Esophagus squamous epithelium (tissue), 4 donors: Measurements from ENCODE around the gene GSTT2B.

Experiments
- POLR2A ChIP-seq, 4 donors: fragments of 450-650 bp; IDR thresholded peaks; one replicate each; pipeline ENCODE4 v1.6.1; 2017; ENCODE audit warnings: antibody characterized with exemption in 4 of 4, mild to moderate bottlenecking in 4 of 4, moderate library complexity in 3 of 4
- TF ChIP-seq, protein P1 (sequence below), 6 experiments: fragments of 450-650 bp in 4 of 6; fragments of 200-600 bp in 2 of 6; sonication (generic) in 2 of 6; IDR thresholded peaks; one replicate each; pipeline ENCODE4 v1.5.1; 2016 to 2019; ENCODE audit warnings: antibody characterized with exemption in 6 of 6, mild to moderate bottlenecking in 4 of 6, moderate library complexity in 4 of 6

DNA sequence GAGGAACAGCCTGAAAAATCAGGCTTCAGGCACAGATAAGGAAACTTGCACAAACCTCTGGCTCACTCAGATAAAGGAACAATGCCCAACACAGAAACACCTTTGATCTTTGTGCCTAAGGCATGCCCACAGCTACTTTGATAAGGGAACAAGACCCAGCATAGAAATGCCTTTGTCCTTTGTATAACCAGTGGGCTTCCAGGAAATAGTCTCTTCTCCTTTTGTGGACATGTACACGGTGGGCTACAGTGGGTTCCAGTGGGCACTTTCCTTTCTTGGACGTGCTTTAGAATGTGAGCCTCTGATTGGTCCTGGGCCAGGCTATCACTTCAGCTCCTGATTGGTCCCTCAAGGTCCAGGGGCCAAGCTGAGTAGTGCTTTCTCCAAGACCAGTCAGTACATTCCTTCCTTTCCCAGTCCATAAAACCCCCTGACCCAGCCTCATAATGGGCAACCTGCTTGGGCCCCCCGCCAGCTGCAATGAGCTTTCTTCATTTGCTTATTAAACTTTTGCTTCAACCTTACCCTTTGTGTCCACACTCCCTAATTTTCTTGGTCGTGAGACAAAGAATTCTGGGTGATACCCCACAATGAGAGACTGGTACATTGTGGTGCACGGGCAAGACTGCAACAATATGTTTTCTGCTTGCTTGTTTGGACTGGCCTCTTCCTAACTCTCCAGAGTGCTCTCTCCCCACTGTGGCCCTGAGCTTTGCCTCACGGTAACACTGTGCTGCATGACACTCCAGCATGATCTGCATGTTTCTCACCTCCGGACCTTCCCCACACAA, 48.4 kb upstream of the GSTT2B start:
- TF ChIP-seq POLR2A (IDR thresholded peaks at IDR 0.05): no peak
- TF ChIP-seq, protein P1, sequence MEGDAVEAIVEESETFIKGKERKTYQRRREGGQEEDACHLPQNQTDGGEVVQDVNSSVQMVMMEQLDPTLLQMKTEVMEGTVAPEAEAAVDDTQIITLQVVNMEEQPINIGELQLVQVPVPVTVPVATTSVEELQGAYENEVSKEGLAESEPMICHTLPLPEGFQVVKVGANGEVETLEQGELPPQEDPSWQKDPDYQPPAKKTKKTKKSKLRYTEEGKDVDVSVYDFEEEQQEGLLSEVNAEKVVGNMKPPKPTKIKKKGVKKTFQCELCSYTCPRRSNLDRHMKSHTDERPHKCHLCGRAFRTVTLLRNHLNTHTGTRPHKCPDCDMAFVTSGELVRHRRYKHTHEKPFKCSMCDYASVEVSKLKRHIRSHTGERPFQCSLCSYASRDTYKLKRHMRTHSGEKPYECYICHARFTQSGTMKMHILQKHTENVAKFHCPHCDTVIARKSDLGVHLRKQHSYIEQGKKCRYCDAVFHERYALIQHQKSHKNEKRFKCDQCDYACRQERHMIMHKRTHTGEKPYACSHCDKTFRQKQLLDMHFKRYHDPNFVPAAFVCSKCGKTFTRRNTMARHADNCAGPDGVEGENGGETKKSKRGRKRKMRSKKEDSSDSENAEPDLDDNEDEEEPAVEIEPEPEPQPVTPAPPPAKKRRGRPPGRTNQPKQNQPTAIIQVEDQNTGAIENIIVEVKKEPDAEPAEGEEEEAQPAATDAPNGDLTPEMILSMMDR (IDR thresholded peaks at IDR 0.05): no peak
